Peyer's patch (tissue), 4 donors: ENCODE results near the gene MRGPRG.

ENCODE experiments used
- POLR2A ChIP-seq, 2 donors: fragments of 450-650 bp; IDR thresholded peaks; one replicate each; pipeline ENCODE4 v1.5.1; 2017; ENCODE audit warnings: antibody characterized with exemption in 2 of 2, mild to moderate bottlenecking in 2 of 2, moderate library complexity in 2 of 2
- TF ChIP-seq, protein P1 (sequence below), 6 experiments: fragments of 450-650 bp in 4 of 6; fragments of 200-600 bp in 2 of 6; sonication (generic) in 1 of 6; IDR thresholded peaks; one replicate each; pipeline ENCODE4 v1.5.1; 2017 to 2019; ENCODE audit warnings: antibody characterized with exemption in 6 of 6, mild to moderate bottlenecking in 3 of 6, moderate library complexity in 1 of 6

DNA sequence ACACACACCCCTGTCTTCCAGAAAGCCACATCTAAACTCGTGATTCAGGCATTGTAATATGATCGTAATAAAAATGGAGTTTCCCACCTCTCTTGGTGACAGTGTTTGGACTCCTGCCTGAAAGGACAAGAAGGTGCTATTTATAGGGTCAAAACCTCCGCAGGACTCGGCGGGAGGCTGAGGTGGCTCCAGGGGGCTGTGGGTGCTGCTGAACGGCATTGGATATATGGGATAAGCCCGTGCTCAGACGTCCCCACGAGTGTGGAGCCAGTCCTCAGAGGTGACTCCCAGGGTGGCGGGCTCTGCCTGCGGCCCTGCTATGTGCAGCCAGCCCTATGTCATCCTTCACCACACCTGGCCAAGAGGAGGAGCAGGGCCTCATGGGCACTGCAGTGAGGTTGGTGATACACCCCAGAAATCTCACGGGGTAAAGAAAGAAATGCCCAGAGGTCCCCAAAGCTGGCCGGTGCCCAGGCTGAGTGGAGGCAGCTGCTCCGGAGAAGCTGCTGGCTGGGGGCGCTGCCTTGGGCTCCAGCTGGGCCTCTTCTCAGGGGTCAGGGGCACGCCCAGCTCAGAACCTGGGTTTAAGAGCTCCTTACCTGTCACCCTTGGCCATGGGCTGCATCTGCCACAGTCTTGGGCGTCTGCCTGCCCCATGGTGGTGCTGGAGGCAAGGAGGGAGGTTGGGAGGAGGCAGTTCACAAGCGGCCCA is 48.4 kb downstream of the MRGPRG start:
- no peak for TF ChIP-seq POLR2A (IDR thresholded peaks at IDR 0.05)
- TF ChIP-seq, protein P1, sequence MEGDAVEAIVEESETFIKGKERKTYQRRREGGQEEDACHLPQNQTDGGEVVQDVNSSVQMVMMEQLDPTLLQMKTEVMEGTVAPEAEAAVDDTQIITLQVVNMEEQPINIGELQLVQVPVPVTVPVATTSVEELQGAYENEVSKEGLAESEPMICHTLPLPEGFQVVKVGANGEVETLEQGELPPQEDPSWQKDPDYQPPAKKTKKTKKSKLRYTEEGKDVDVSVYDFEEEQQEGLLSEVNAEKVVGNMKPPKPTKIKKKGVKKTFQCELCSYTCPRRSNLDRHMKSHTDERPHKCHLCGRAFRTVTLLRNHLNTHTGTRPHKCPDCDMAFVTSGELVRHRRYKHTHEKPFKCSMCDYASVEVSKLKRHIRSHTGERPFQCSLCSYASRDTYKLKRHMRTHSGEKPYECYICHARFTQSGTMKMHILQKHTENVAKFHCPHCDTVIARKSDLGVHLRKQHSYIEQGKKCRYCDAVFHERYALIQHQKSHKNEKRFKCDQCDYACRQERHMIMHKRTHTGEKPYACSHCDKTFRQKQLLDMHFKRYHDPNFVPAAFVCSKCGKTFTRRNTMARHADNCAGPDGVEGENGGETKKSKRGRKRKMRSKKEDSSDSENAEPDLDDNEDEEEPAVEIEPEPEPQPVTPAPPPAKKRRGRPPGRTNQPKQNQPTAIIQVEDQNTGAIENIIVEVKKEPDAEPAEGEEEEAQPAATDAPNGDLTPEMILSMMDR (IDR thresholded peaks at IDR 0.05) = no peak
